A549 (cell line): ENCODE data around the gene MGAT5B. TPM values are rescaled to one million over a fixed set of nuclear protein-coding genes. Genes with fewer than 3 reads are reported as not detected.

Experiments used
- ATAC-seq, 2 experiments: fragments of 200-7000 bp in 1 of 2; fragments of >200 bp in 1 of 2; cut with Nextera tagmentation in 1 of 2; cut with Tn5 transposase in 1 of 2; 3 replicates each; pipeline versions ENCODE4 v1.8.0 to v1.9.1; 2018 to 2020; ENCODE audit warnings: mild to moderate bottlenecking in 1 of 2, moderate library complexity in 1 of 2
- CTCF ChIA-PET: fragments of 300-600 bp; sonication (Branson Sonifier 250); formaldehyde crosslinking; extraction: SDS; loops from one replicate; lab custom pipeline; 2021; ENCODE audit warnings: antibody characterized with exemption, inconsistent platforms; lab: Yijun Ruan, JAX
- POLR2A ChIA-PET: fragments of 350-600 bp; formaldehyde crosslinking; extraction: SDS; loops from one replicate; lab custom pipeline; 2021; ENCODE audit warnings: antibody characterized with exemption, inconsistent platforms; lab: Yijun Ruan, JAX
- DNase-seq, 2 experiments: peaks; one replicate each; pipeline versions ENCODE4 v3.0.0 to v3.0.0-alpha.2; 2011 to 2016; ENCODE audit warnings: low read depth in 1 of 2, low spot score in 1 of 2
- FAIRE-seq: peaks from 2 replicates; lab custom pipeline; 2011; peaks lifted over from hg19 to GRCh38; lab: Jason Lieb, UNC
- H3K27ac ChIP-seq, 2 experiments: fragments of >200 bp; sonication (Bioruptor Twin); formaldehyde crosslinking; 3 replicates each; pipeline ENCODE4 v1.5.1; 2016 to 2017
- H3K4me1 ChIP-seq: fragments of >200 bp; sonication (Bioruptor Twin); formaldehyde crosslinking; 3 replicates; pipeline ENCODE4 v1.6.1; 2016
- H3K4me2 ChIP-seq: fragments of >200 bp; sonication (Bioruptor Twin); formaldehyde crosslinking; 3 replicates; pipeline ENCODE4 v1.6.1; 2016
- H3K4me3 ChIP-seq: fragments of >200 bp; sonication (Bioruptor Twin); formaldehyde crosslinking; 3 replicates; pipeline ENCODE4 v1.5.1; 2016
- H3K9me3 ChIP-seq: fragments of >200 bp; sonication (Bioruptor Twin); formaldehyde crosslinking; 3 replicates; pipeline ENCODE4 v1.6.1; 2016
- CBX2 ChIP-seq: fragments of 200-600 bp; sonication (generic); IDR thresholded peaks from 2 replicates; pipeline ENCODE4 v1.6.1; 2016; ENCODE audit warnings: low read depth, mild to moderate bottlenecking, borderline replicate concordance
- CHD2 ChIP-seq: fragments of 150-350 bp; IDR thresholded peaks from 2 replicates; pipeline ENCODE4 v1.6.1; 2014; ENCODE audit warnings: low read length; ENCODE audit not compliant: partially characterized antibody
- EHF ChIP-seq: fragments of 250-450 bp; sonication (Bioruptor Pico); IDR thresholded peaks from 2 replicates; pipeline ENCODE4 v1.5.0; 2020; ENCODE audit warnings: mild to moderate bottlenecking
- FOSB ChIP-seq: fragments of 250-450 bp; sonication (Bioruptor Pico); IDR thresholded peaks from 2 replicates; pipeline ENCODE4 v1.5.0; 2020; ENCODE audit warnings: mild to moderate bottlenecking, moderate library complexity
- FOSL2 ChIP-seq, 2 experiments: fragments of 450-650 bp in 1 of 2; fragments of >200 bp in 1 of 2; sonication (Bioruptor Twin) in 1 of 2; formaldehyde crosslinking; IDR thresholded peaks; 2 replicates each; pipeline versions ENCODE4 v1.5.0 to v1.6.1; 2016 to 2020; ENCODE audit warnings: mild to moderate bottlenecking in 1 of 2, moderate library complexity in 1 of 2
- GATA3 ChIP-seq: IDR thresholded peaks from 2 replicates; pipeline ENCODE4 v1.6.1; 2012; ENCODE audit warnings: borderline replicate concordance
- HDAC2 ChIP-seq: fragments of 200-600 bp; sonication (generic); IDR thresholded peaks from 2 replicates; pipeline ENCODE4 v1.6.1; 2016
- HOXA7 ChIP-seq: fragments of 250-450 bp; sonication (Bioruptor Pico); IDR thresholded peaks from 2 replicates; pipeline ENCODE4 v1.5.0; 2020; ENCODE audit warnings: mild to moderate bottlenecking, moderate library complexity
- JUN ChIP-seq, 2 experiments: fragments of >200 bp; sonication (Bioruptor Twin); formaldehyde crosslinking; IDR thresholded peaks; 2 replicates in 1 of 2; 3 replicates in 1 of 2; pipeline ENCODE4 v1.6.1; 2016 to 2017
- JUNB ChIP-seq: fragments of >200 bp; sonication (Bioruptor Twin); formaldehyde crosslinking; IDR thresholded peaks from 2 replicates; pipeline ENCODE4 v1.6.1; 2016
- KDM1A ChIP-seq: fragments of 200-600 bp; sonication (generic); IDR thresholded peaks from 2 replicates; pipeline ENCODE4 v1.6.1; 2016; ENCODE audit warnings: low read depth, mild to moderate bottlenecking
- MAFK ChIP-seq: fragments of 450-650 bp; IDR thresholded peaks from 2 replicates; pipeline ENCODE4 v1.6.1; 2014; ENCODE audit not compliant: partially characterized antibody
- NPAS2 ChIP-seq: fragments of 250-450 bp; sonication (Bioruptor Pico); IDR thresholded peaks from 2 replicates; pipeline ENCODE4 v1.8.0; 2022; ENCODE audit warnings: mild to moderate bottlenecking, moderate library complexity, borderline replicate concordance
- RCOR1 ChIP-seq: fragments of 150-350 bp; IDR thresholded peaks from 2 replicates; pipeline ENCODE4 v1.6.1; 2014; ENCODE audit warnings: antibody characterized with exemption, low read length, low read depth
- SMC3 ChIP-seq: fragments of >200 bp; sonication (Bioruptor Twin); formaldehyde crosslinking; IDR thresholded peaks from 3 replicates; pipeline ENCODE4 v1.6.1; 2018; ENCODE audit warnings: inconsistent platforms
- TFCP2L1 ChIP-seq: fragments of 250-450 bp; sonication (Bioruptor Pico); IDR thresholded peaks from 2 replicates; pipeline ENCODE4 v1.5.0; 2021; ENCODE audit warnings: mild to moderate bottlenecking
- ZC3H11A ChIP-seq: fragments of 450-650 bp; IDR thresholded peaks from 2 replicates; pipeline ENCODE4 v1.6.1; 2014; ENCODE audit warnings: antibody characterized with exemption, mild to moderate bottlenecking
- ZSCAN20 ChIP-seq: fragments of 250-450 bp; sonication (Bioruptor Pico); IDR thresholded peaks from 2 replicates; pipeline ENCODE4 v1.8.0; 2022; ENCODE audit warnings: mild to moderate bottlenecking, moderate library complexity
- WGBS: methylation state at CpG from one replicate; pipeline ENCODE4 v1.1.6; 2017; ENCODE audit errors: missing lambda C conversion rate; 5-methylcytosine and 5-hydroxymethylcytosine counted together
- polyA plus RNA-seq, 4 experiments: library from polyadenylated mRNA; depleted of rRNA in 3 of 4; stranded (reverse); fragments of >200 nt; fragmentation: RNase III in 1 of 4; extraction: RNeasy Plus Mini Kit Qiagen cat#74134 plus additional on column Dnase treatment in 1 of 4; gene quantifications; 2 replicates in 3 of 4; 3 replicates in 1 of 4; pipeline ENCODE4 v1.2.3, GENCODE V29; 2011 to 2017
- TF ChIP-seq, protein P1 (sequence below): fragments of 200-600 bp; sonication (generic); IDR thresholded peaks from 2 replicates; pipeline ENCODE4 v1.6.1; 2016; ENCODE audit warnings: antibody characterized with exemption, mild to moderate bottlenecking, moderate library complexity
- TF ChIP-seq, protein P2 (sequence below): fragments of 250-450 bp; sonication (Bioruptor Pico); IDR thresholded peaks from 2 replicates; pipeline ENCODE4 v1.5.0; 2021; ENCODE audit warnings: mild to moderate bottlenecking, moderate library complexity, borderline replicate concordance
- TF ChIP-seq, protein P3 (sequence below): fragments of 450-650 bp; IDR thresholded peaks from 2 replicates; pipeline ENCODE4 v1.6.1; 2014; ENCODE audit warnings: antibody characterized with exemption
- TF ChIP-seq, protein P4 (sequence below): IDR thresholded peaks from 2 replicates; pipeline ENCODE4 v1.6.1; 2012

MGAT5B gene
- polyA plus RNA-seq, 2 of the 4 experiments (the other 2 are of a cell fraction) = 7.6 to 22.8 TPM

DNA sequence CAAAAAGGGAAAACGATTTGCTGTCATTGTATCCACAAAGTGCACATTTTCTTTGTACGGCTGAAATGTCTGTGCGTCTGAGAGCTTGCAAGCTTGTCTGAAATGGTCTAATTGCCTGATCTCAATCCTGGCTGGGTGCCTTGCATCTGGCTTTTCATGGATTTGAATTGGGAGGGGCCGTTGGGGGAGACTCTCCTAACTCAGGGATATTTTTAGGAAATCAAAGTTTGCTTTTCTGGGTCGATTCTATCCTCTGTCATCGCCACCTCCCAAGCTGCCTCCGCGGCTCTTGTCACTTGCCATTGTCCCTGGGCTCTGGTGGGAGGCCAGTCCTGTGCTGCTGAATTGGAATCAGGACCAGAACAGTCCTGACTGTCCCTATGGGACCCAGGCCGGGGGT, 33.3 kb upstream of the MGAT5B start:
- no peak overlapping the region for H3K27ac ChIP-seq
- ATAC-seq (no peak), DNase-seq (no peak), FAIRE-seq (no peak)
- H3K4me3 ChIP-seq = no peak overlapping the region
- ChIA-PET POLR2A (no interaction called here), CTCF (interaction anchor here (0.6 to 2.1 kb wide), 5 partner anchors 9 to 332 kb away, joined by 3 to 14 read pairs (median 4); no protein-coding TSS in a partner anchor)
- H3K4me2 ChIP-seq = no peak overlapping the region
- no peaks in the 10 kb centered on the region for H3K9me3 ChIP-seq
- TF ChIP-seq HOXA7 (CRISPR knock-in tag) (no peak), NPAS2 (CRISPR knock-in tag) (no peak), KDM1A (no peak), HDAC2 (no peak), GATA3 (no peak), TFCP2L1 (CRISPR knock-in tag) (no peak), ZSCAN20 (CRISPR knock-in tag) (no peak), RCOR1 (no peak), CHD2 (no peak), FOSB (CRISPR knock-in tag) (no peak), JUNB (no peak), SMC3 (no peak), ZC3H11A (no peak)
- TF ChIP-seq, protein P1, sequence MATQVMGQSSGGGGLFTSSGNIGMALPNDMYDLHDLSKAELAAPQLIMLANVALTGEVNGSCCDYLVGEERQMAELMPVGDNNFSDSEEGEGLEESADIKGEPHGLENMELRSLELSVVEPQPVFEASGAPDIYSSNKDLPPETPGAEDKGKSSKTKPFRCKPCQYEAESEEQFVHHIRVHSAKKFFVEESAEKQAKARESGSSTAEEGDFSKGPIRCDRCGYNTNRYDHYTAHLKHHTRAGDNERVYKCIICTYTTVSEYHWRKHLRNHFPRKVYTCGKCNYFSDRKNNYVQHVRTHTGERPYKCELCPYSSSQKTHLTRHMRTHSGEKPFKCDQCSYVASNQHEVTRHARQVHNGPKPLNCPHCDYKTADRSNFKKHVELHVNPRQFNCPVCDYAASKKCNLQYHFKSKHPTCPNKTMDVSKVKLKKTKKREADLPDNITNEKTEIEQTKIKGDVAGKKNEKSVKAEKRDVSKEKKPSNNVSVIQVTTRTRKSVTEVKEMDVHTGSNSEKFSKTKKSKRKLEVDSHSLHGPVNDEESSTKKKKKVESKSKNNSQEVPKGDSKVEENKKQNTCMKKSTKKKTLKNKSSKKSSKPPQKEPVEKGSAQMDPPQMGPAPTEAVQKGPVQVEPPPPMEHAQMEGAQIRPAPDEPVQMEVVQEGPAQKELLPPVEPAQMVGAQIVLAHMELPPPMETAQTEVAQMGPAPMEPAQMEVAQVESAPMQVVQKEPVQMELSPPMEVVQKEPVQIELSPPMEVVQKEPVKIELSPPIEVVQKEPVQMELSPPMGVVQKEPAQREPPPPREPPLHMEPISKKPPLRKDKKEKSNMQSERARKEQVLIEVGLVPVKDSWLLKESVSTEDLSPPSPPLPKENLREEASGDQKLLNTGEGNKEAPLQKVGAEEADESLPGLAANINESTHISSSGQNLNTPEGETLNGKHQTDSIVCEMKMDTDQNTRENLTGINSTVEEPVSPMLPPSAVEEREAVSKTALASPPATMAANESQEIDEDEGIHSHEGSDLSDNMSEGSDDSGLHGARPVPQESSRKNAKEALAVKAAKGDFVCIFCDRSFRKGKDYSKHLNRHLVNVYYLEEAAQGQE = no peak
- TF ChIP-seq, protein P2, sequence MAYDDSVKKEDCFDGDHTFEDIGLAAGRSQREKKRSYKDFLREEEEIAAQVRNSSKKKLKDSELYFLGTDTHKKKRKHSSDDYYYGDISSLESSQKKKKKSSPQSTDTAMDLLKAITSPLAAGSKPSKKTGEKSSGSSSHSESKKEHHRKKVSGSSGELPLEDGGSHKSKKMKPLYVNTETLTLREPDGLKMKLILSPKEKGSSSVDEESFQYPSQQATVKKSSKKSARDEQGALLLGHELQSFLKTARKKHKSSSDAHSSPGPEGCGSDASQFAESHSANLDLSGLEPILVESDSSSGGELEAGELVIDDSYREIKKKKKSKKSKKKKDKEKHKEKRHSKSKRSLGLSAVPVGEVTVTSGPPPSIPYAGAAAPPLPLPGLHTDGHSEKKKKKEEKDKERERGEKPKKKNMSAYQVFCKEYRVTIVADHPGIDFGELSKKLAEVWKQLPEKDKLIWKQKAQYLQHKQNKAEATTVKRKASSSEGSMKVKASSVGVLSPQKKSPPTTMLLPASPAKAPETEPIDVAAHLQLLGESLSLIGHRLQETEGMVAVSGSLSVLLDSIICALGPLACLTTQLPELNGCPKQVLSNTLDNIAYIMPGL (CRISPR knock-in tag) = no peak
- TF ChIP-seq, protein P3, sequence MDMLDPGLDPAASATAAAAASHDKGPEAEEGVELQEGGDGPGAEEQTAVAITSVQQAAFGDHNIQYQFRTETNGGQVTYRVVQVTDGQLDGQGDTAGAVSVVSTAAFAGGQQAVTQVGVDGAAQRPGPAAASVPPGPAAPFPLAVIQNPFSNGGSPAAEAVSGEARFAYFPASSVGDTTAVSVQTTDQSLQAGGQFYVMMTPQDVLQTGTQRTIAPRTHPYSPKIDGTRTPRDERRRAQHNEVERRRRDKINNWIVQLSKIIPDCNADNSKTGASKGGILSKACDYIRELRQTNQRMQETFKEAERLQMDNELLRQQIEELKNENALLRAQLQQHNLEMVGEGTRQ = no peak
- no peaks in the 10 kb centered on the region; the same call in 2 of the 3 replicates for H3K4me1 ChIP-seq
- 53% methylated on average over 9 of the region's 9 CpGs for WGBS

DNA sequence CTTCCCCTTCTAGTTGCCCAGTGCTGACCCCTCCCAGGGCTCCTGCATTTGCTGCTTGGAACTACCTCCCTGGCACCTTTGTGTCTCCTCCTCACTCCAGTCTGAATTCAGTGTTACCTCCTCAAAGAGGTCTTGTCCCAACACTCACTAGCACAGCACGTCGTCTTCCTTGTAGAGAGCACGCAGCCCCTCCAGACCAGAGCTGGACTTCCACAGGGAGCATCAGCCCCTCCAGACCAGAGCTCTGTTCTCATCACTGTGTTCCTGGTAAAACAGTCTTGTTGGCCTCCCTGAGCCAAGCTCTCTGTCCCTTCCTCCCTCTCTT, 27.8 kb upstream of the MGAT5B start:
- DNase-seq (no peak), ATAC-seq (peak; percentile 7 to 34; a peak in 4 of 6 replicates), FAIRE-seq (no peak)
- CTCF ChIA-PET = interaction anchor here (0.5 to 2.9 kb wide), 8 partner anchors 11 to 226 kb away, joined by 3 to 9 read pairs (median 6); partner anchors contain the start of gene MGAT5B
- Histone ChIP-seq H3K27ac (peak overlapping the region in 1 of 2 experiments; percentile 61; a peak in 3 of 6 replicates), H3K4me3 (no peak overlapping the region), H3K4me2 (peak overlapping the region; percentile 80), H3K4me1 (peaks cover 28% of the 10 kb centered on the region), H3K9me3 (no peaks in the 10 kb centered on the region)
- TF ChIP-seq FOSL2 (IDR thresholded peaks at IDR 0.05) (no peak), FOSL2 (CRISPR knock-in tag; IDR thresholded peaks at IDR 0.05) (no peak), EHF (CRISPR knock-in tag) (no peak), CBX2 (no peak), SMC3 (no peak), MAFK (no peak), KDM1A (no peak), JUN (IDR thresholded peaks at IDR 0.05) (no peak)
- TF ChIP-seq, protein P4, sequence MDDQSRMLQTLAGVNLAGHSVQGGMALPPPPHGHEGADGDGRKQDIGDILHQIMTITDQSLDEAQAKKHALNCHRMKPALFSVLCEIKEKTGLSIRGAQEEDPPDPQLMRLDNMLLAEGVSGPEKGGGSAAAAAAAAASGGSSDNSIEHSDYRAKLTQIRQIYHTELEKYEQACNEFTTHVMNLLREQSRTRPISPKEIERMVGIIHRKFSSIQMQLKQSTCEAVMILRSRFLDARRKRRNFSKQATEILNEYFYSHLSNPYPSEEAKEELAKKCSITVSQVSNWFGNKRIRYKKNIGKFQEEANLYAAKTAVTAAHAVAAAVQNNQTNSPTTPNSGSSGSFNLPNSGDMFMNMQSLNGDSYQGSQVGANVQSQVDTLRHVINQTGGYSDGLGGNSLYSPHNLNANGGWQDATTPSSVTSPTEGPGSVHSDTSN = no peak
- 45% methylated on average over 3 of the region's 3 CpGs for WGBS
- POLR2A ChIA-PET = no interaction called here
